GM19351 (cell line): ENCODE data around the gene OLFML3.
A peak's percentile ranks its signal among the peaks of the same experiment; 100 is the strongest.
"Not testable (repeated sequence)": the region's sequence is repeated elsewhere in the genome, so short reads cannot be mapped to it uniquely, and the experiment has no call there.

Experiments used
- ATAC-seq: cut with Tn5 transposase; IDR thresholded peaks from one replicate; pipeline ENCODE4 v1.9.1; 2021; ENCODE audit warnings: mild to moderate bottlenecking, moderate library complexity; ENCODE audit not compliant: unreplicated experiment

The OLFML3 gene

GRCh38 chr1:113948151-113948550 lies 31.1 kb upstream of the OLFML3 start:
- ATAC-seq, result not testable (repeated sequence)

DNA sequence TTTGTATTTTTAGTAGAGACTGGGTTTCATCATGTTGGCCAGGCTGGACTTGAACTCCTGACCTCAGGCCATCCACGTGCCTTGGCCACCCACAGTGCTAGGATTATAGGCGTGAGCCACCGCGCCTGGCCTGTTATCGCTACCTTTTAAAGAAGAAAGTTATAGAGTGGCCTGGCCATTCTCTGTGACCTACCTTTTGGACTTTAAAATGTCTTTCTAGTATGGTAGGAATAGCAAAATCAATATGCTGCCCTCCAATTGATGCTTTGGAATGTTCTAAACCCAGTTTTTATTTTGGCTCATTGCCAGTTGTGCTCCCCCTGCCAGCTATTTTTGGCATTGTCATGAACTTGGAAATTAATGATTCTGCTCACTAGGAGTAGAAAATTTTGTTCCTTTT lies 30.3 kb upstream of the OLFML3 start:
- no peak for ATAC-seq

DNA sequence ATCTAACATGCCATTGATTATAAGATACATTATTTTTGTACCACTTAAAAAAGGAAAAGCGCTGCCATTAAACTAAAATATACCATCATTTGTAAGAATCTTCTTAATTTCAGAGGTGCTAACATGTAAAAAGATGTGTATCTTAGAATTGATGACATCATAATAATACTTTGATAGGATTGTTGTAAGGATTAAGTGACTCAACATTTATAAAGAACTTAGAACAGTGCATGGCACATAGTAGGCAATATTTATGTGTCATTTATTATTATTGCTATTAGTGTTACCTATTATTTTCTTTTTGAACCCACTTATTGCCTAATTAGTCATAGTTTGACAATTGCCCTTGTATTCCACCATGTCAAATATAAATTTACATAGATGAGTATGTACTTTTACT lies 28.4 kb upstream of the OLFML3 start:
- ATAC-seq, result no peak

DNA sequence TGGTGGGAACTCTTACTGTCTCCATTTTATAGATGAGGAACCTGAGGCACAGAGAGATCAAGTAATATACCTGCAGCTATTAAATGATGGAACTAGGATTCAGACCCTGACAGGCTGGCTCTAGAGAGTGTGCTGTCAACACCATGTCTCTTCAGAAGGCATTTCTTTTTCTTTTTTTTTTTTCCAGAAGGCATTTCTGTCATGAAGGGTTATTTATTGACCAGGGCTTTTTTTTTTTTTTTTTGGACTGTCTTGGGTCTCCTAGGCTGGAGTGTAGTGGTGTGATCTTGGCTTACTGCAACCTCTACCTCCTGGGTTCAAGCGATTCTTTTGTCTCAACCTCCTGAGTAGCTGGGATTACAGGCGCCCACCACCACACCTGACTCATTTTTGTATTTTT lies 27.6 kb upstream of the OLFML3 start:
- no peak for ATAC-seq

DNA sequence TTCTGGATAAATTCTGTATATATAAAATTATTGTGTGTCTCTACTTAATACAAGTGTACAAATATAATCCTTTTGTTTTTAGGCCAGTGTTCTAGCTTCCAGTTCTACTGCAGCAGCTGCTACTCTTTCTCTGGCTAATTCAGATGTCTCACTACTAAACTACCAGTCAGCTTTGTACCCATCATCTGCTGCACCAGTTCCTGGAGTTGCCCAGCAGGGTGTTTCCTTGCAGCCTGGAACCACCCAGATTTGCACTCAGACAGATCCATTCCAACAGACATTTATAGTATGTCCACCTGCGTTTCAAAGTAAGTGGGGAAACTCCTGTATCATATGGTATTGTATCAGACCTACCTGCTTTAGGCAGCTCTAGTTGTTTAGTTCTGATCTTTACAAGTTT lies 21.3 kb upstream of the OLFML3 start:
- ATAC-seq, result no peak

DNA sequence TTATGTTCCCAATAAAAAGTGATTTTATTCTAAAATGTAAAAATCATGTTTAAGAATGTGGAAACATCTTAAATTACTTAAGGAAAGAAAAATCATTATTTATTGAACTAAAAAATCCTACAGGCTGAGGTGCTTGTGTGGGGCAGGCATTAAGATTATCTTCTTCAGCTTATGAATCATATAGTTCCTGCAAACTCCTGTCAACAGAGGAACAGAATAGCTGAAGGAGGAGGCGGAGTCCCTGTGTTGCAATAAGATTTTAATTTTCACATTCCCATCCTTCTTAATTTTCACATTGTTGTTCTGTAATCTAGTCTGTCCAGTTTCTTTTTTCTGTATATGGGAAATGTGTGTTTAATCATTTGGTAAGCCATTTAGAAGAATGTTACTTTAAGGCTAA lies 20.6 kb upstream of the OLFML3 start:
- ATAC-seq, result no peak

DNA sequence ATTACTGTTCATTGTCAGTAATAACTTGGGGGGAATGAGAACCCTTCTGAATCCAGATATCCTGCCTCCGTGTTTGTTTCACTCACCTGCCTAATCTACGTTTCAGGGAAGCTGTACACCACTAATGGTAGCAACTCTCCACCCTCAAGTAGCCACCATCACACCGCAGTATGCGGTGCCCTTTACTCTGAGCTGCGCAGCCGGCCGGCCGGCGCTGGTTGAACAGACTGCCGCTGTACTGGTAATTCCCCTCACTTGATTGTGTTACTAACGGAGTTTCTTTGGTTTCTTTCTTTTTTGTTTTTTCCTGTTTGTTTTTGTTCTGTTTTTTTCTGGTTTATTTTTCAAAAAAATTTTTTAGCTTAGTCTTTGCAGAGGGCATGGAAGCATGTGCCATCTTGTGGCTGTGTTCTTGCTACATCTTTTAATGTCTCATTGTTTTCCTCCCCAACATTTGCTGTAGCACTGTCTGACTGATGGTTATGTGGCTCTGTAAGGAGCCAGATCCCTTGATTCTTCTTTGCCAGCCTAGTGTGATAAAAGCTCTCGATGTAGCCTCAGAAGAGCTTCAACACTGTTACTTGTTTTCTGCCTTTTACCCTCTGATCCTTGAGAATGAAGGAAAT lies 15.9 kb upstream of the OLFML3 start:
- ATAC-seq, result no peak

DNA sequence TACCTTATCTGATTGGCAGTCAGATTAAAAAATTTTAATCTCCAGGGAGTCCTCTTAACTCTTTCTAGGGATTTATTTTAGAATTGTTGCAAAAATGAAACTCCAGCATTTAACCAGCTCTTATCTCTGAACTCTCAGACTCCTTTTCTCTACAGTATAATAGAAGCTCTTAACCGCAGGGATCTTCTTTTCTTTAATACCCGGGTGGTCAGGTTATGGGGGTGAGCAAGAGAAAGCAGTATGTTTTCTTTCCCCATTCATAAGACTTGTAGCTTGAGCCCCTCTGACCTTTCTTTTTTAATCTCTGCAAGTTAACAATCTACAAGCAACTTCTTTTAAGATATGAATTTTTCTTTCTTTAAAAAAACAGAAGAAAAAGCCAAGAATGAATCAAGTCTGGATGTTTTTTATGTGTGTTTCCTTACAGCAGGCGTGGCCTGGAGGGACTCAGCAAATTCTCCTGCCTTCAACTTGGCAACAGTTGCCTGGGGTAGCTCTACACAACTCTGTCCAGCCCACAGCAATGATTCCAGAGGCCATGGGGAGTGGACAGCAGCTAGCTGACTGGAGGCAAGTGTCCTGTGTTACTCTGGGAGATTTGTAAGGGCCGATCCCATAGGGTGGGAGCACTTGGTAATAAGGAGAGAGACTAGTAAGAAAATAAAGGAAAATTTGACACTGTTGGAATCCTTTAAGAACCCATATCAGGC lies 13.4 kb upstream of the OLFML3 start:
- no peak for ATAC-seq

- no peak for ATAC-seq
Measured at GRCh38 chr1:113972954-113973353, 6.3 kb upstream of the OLFML3 start.

DNA sequence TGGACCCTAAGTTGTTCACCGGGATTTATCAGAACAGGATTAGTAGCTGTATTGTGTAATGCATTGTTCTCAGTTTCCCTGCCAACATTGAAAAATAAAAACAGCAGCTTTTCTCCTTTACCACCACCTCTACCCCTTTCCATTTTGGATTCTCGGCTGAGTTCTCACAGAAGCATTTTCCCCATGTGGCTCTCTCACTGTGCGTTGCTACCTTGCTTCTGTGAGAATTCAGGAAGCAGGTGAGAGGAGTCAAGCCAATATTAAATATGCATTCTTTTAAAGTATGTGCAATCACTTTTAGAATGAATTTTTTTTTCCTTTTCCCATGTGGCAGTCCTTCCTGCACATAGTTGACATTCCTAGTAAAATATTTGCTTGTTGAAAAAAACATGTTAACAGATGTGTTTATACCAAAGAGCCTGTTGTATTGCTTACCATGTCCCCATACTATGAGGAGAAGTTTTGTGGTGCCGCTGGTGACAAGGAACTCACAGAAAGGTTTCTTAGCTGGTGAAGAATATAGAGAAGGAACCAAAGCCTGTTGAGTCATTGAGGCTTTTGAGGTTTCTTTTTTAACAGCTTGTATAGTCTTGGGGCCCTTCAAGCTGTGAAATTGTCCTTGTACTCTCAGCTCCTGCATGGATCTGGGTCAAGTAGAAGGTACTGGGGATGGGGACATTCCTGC lies 3.9 kb upstream of the OLFML3 start:
- ATAC-seq, result peak; percentile 57

- ATAC-seq, result no peak
Measured at GRCh38 chr1:113976609-113977278, 2.5 kb upstream of the OLFML3 start.

DNA sequence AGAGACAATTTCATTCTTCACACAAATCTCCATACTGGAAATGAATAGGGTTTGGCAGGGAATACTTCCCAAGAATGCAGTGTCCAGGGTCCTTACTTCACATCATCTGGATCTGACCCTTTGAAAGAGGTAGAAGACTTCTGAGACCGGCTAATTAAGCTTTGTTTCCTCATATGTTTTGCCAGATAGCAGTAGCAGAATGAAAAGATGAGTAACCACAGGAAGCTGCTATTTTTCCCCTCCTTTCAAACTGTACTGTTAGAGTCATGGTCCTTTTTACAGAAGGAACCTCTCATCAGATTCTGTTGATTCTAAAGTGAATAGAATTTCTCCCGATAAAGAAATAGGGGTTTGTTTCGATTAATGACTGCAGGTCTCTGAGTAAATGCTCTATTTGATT lies 1.4 kb upstream of the OLFML3 start:
- no peak for ATAC-seq

- no peak for ATAC-seq
Measured at GRCh38 chr1:113980110-113980509, 836 bp downstream of the OLFML3 start.

GRCh38 chr1:113981962-113982931 lies 3.0 kb downstream of the OLFML3 start:
- ATAC-seq, result no peak

GRCh38 chr1:113982949-113983348 lies 3.7 kb downstream of the OLFML3 start:
- ATAC-seq, result no peak

- ATAC-seq, result no peak
Measured at GRCh38 chr1:113983391-113983790, 4.1 kb downstream of the OLFML3 start.

DNA sequence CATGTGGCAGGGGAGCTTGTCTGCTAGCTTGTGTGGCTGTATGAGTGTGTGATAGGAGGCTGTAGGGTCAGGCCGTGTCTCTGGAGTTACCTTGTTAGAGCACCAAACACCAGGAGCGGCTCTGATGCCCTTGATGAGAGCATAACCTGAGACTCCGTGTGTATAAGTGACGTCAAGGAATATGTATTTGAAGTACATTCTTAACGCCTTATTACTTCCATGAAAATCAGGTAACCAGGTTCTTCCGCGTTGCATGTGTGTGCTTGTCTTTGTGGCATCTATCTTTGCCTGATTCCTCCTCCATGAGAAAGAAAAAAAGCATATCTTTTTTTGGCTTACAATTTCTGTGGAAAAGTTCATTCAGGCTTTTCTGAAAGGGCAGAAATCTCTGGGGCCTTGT lies 4.6 kb downstream of the OLFML3 start:
- no peak for ATAC-seq

- no peak for ATAC-seq
Measured at GRCh38 chr1:113984710-113985109, 5.4 kb downstream of the OLFML3 start.

GRCh38 chr1:113986802-113987201 lies 7.5 kb downstream of the OLFML3 start:
- no peak for ATAC-seq

GRCh38 chr1:113987259-113987658 lies 8.0 kb downstream of the OLFML3 start:
- no peak for ATAC-seq

GRCh38 chr1:113990530-113990929 lies 11.3 kb downstream of the OLFML3 start:
- no peak for ATAC-seq
